Spinal cord (tissue), 10 donors: ENCODE measurements around the gene FIP1L1. TPM values are rescaled to one million over a fixed set of nuclear protein-coding genes. Genes with fewer than 3 reads are reported as not detected.

Experiments
- DNase-seq, 6 donors: peaks; one replicate each; pipeline versions ENCODE4 v3.0.0 to v3.0.0-alpha.2; 2013 to 2015; ENCODE audit warnings: low spot score in 6 of 6, low read depth in 4 of 6
- H3K27ac ChIP-seq: one replicate; pipeline ENCODE4 v1.5.1; 2013; ENCODE audit warnings: low read depth, low read length, control low read depth
- H3K27me3 ChIP-seq: one replicate; pipeline ENCODE4 v1.6.1; 2013; ENCODE audit warnings: low read length; ENCODE audit not compliant: control insufficient read depth, insufficient read depth
- H3K36me3 ChIP-seq: one replicate; pipeline ENCODE4 v1.6.1; 2013; ENCODE audit warnings: low read length; ENCODE audit not compliant: control insufficient read depth, insufficient read depth
- H3K4me1 ChIP-seq: one replicate; pipeline ENCODE4 v1.6.1; 2013; ENCODE audit warnings: low read length; ENCODE audit not compliant: control insufficient read depth, insufficient read depth
- H3K4me3 ChIP-seq: one replicate; pipeline ENCODE4 v1.5.1; 2013; ENCODE audit warnings: low read depth, low read length, control low read depth
- H3K9me3 ChIP-seq: one replicate; pipeline ENCODE4 v1.6.1; 2013; ENCODE audit warnings: low read length; ENCODE audit not compliant: control insufficient read depth, insufficient read depth
- WGBS: methylation state at CpG from one replicate; pipeline ENCODE4 v1.1.5; 2013; ENCODE audit warnings: missing lambda C conversion rate; ENCODE audit not compliant: insufficient coverage; 5-methylcytosine and 5-hydroxymethylcytosine counted together
- polyA plus RNA-seq, 2 donors: library from polyadenylated mRNA; unstranded; fragments of 120-200 nt; gene quantifications; one replicate each; pipeline ENCODE4 v1.2.1, GENCODE V29; 2013; ENCODE audit not compliant: insufficient read length in 2 of 2
- total RNA-seq, 2 donors: library from RNA; depleted of rRNA in 1 of 2; stranded (reverse); fragments of 120-200 nt in 1 of 2; fragments of >200 nt in 1 of 2; gene quantifications; one replicate each; pipeline versions ENCODE4 v1.2.3 to v1.2.4, GENCODE V29; 2013 to 2014
- donor health status: healthy.

The FIP1L1 gene
- total and polyA plus RNA-seq, 4 donors, result 66.0 to 74.4 (median 68.1) TPM

DNA sequence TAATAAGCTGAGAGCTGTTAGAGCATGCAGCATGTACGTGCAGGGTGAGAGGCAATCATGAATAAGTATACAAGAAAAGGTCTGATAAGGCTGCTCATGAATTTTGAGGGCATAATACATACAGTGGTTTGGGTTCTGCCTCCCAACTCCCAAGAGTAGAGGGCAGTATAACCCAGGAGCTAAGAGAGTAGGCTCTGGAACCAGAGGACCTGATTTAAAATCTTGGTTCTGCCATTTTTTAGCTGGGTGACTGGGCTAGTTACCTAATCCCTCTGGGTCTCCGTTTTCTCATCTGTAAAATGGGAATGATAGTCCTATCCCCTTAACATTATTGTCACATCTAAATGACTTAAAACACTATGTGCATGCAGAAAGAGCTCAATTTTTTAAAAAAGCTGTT, 128.5 kb downstream of the FIP1L1 start:
- Histone ChIP-seq H3K27ac (no peak overlapping the region), H3K36me3 (no peaks in the 10 kb centered on the region), H3K4me3 (no peak overlapping the region), H3K4me1 (no peaks in the 10 kb centered on the region), H3K27me3 (no peaks in the 10 kb centered on the region), H3K9me3 (no peaks in the 10 kb centered on the region)
- WGBS, result 71% methylated on average over 1 of the region's 2 CpGs
- DNase-seq, result no peak

DNA sequence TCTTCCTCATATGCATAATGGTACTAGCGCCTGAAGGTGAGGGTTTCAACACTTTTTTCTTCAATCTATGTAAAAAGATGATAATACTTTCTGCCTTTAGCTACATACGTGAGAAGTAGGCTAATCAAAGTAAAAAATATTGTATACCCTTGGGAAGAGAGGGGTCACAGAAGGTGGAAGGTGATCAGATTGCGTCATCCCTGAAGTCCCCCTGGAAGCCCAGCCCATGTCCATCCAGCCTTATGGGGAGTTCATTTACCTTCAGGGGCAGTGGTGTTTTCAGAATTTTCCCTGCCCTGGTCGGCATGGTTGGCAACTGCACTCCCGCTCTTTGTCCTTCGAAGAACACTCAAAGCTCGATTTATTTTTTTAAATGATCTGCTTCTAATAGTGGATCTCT, 129.6 kb downstream of the FIP1L1 start:
- Histone ChIP-seq H3K4me3 (no peak overlapping the region), H3K36me3 (no peaks in the 10 kb centered on the region), H3K27ac (no peak overlapping the region), H3K9me3 (no peaks in the 10 kb centered on the region), H3K27me3 (no peaks in the 10 kb centered on the region), H3K4me1 (no peaks in the 10 kb centered on the region)
- DNase-seq, result no peak
- 100% methylated on average over 1 of the region's 7 CpGs for whole genome bisulfite sequencing

- Histone ChIP-seq H3K36me3 (no peaks in the 10 kb centered on the region), H3K4me3 (no peak overlapping the region), H3K27me3 (no peaks in the 10 kb centered on the region), H3K9me3 (no peaks in the 10 kb centered on the region), H3K4me1 (no peaks in the 10 kb centered on the region), H3K27ac (no peak overlapping the region)
- WGBS, result 82% methylated on average over 11 of the region's 17 CpGs
- peak in 1 of 6 donors; percentile 38 for DNase-seq
Measured at GRCh38 chr4:53507671-53508286, 130.3 kb downstream of the FIP1L1 start.

DNA sequence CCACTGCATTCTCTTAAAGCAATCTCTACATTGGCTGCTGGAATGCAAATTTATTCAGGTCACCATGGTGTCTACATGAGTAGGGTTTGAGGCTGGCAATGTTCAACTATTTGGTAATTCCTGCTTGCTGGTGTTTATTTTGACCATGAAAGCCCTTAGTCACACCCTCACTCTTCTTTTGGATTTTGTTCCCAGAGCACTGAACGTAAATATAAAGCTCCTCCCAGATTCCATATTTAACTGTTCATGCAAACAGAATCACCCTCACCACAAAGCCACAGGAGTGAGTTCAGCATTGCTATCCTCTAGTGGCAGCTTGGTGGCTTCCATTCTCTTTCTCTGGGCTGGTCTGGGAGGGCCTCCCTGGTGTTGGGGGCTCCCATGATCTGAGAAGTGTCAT, 131.0 kb downstream of the FIP1L1 start:
- H3K36me3 ChIP-seq, result no peaks in the 10 kb centered on the region
- no peak overlapping the region for H3K4me3 ChIP-seq
- no peaks in the 10 kb centered on the region for H3K27me3 ChIP-seq
- no CpG with 5 or more reads among the region's 1 CpG for WGBS
- H3K4me1 ChIP-seq, result no peaks in the 10 kb centered on the region
- no peak for DNase-seq
- no peak overlapping the region for H3K27ac ChIP-seq
- no peaks in the 10 kb centered on the region for H3K9me3 ChIP-seq

- Histone ChIP-seq H3K27me3 (no peaks in the 10 kb centered on the region), H3K36me3 (no peaks in the 10 kb centered on the region), H3K9me3 (no peaks in the 10 kb centered on the region), H3K4me3 (no peak overlapping the region), H3K4me1 (no peaks in the 10 kb centered on the region), H3K27ac (no peak overlapping the region)
- DNase-seq, result no peak
- WGBS, result 29% methylated on average over 3 of the region's 5 CpGs
Measured at GRCh38 chr4:53510321-53510720, 132.9 kb downstream of the FIP1L1 start.

Other genes starting within 250 kb of the FIP1L1 start
- gene SCFD2, start 11.6 kb upstream of the FIP1L1 start, total RNA-seq, result 10 to 100 TPM; 18.8 to 19.5 TPM
- 10 to 100 TPM; 15.6 to 16.7 TPM for gene SCFD2, start 11.6 kb upstream of the FIP1L1 start, polyA plus RNA-seq
- 10 to 100 TPM in 1 of 2 donors, 1 to 10 TPM in 1; 7.6 to 13.3 TPM for gene LNX1, start 213.8 kb downstream of the FIP1L1 start, total RNA-seq
- 10 to 100 TPM in 1 of 2 donors, 1 to 10 TPM in 1; 9.5 to 12.4 TPM for gene LNX1, start 213.8 kb downstream of the FIP1L1 start, polyA plus RNA-seq